Stimulated activated CD4-positive, alpha-beta T cell treated with anti-CD3 and anti-CD28 coated beads, Interleukin-1b, Interleukin-23, amount 100 ng/mL, for 48 hours (primary cell): ENCODE data around the gene ACTL7A.

Source experiments
- DNase-seq: peaks from one replicate; pipeline ENCODE4 v3.0.0-alpha.2; 2020

The ACTL7A gene

GRCh38 chr9:108850293-108850897 is 11.7 kb upstream of the ACTL7A start:
- no peak for DNase-seq

GRCh38 chr9:108851138-108851537 is 10.9 kb upstream of the ACTL7A start:
- no peak for DNase-seq

DNA sequence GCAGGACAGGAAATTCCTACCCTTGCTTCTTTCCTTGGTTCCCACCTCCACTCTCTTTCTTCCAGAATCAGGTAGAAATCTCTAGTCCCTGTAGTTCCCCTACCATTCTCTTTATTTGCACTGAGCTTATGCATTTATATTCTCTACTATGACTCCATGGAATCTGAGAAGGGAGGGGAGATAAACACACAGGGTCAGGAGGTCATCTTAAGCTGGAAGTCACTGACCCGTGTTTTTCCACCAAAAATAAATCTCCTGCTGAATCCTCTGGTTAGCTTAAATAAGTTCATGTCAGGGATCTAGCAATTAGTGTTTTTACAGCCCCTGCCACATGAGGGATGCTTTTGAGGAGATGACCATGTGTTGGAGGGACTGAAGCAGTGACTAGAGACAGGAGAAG is 10.0 kb upstream of the ACTL7A start:
- DNase-seq: no peak

DNA sequence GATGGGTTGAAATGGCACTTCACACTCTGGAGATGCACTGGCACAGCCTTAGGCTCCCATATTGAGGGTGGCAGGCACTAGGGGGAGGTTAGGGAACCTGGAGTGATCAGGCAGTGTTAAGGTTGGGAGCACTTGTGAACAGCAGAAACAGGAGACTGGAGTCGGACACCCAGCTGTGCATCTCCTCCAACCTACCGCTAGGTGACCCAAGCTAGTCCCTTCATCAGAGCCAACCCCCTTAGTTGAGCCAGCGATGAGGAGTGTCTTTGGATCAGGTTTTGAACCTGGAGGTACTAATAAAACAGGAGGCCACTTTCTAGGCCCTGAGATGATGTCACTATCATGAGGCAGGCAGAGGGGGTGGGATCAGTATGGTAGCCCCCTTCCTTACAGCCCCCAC is 8.0 kb upstream of the ACTL7A start:
- DNase-seq: no peak

- DNase-seq: no peak
Measured at GRCh38 chr9:108854641-108855528, 7.2 kb upstream of the ACTL7A start.

- no peak for DNase-seq
Measured at GRCh38 chr9:108855529-108855886, 6.6 kb upstream of the ACTL7A start.

DNA sequence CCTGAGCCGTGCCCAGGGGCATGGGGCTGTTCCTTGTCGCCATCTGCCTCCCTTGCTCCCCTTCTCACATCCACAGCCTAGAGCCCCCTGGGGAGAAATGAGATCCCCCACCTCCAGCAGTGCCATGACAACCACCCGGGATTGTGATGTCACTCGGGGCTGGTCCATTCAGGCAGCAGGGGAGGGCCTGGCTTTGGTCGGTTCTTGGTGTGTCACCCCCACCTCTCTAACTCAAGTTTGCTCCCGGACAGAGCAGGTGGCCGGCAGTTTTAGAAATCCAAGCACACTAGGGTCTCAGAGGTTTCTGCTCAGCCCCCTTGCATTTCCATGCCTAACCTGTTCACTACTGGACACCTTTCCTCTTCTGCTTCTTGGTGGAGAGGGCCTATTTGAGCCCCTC is 6.2 kb upstream of the ACTL7A start, which contains the start of gene ACTL7B:
ACTL7B (minus strand) TSS at position 99 of the 400 bp plus-strand sequence; CDS start at position 43, 56 bp downstream.
- DNase-seq: no peak

DNA sequence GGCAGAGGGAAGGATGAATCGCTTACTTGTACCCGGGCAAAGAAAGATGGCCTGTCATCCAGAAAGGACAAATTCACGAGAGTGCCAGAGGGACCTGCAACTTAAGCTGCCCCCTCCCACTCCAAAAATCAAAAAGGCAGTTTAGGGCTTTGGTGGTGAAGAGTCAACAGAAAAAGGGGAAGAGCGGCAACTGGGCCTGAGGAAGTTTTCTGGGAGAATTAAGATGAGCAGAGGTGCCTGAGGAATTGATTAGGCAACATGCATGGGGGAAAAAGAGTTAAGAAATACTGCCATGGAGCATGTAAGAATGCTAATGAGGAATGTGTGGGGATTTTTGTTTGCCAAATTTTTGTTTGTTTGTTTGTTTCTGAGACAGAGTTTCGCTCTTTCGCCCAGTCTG is 4.5 kb upstream of the ACTL7A start:
- DNase-seq: no peak

GRCh38 chr9:108859459-108860114 is 2.5 kb upstream of the ACTL7A start:
- no peak for DNase-seq

GRCh38 chr9:108860354-108860753 is 1.7 kb upstream of the ACTL7A start:
- no peak for DNase-seq

DNA sequence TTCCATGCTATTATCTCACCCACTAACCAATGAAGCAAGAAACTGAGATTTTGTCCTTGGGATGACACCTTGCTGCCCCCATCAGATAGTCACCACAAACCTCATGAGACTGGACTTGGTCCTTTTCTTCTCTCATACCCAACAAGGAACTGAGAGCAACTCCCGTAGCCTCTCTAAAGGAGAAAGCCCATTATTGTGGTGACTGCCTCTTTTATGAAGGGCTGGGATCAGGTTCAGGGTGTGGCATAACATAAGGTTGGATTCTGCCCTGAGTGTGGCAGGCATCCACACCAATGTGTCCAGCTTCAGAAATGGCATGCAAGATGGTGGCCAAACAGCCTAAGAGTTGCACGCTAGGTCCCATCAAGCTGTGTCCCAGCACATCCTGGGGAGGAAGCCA is 1.3 kb upstream of the ACTL7A start:
- no peak for DNase-seq

- no peak for DNase-seq
Measured at GRCh38 chr9:108861464-108861863, 602 bp upstream of the ACTL7A start.

GRCh38 chr9:108863891-108864290 is 1.8 kb downstream of the ACTL7A start:
- DNase-seq: no peak

GRCh38 chr9:108864446-108864845 is 2.4 kb downstream of the ACTL7A start:
- no peak for DNase-seq

DNA sequence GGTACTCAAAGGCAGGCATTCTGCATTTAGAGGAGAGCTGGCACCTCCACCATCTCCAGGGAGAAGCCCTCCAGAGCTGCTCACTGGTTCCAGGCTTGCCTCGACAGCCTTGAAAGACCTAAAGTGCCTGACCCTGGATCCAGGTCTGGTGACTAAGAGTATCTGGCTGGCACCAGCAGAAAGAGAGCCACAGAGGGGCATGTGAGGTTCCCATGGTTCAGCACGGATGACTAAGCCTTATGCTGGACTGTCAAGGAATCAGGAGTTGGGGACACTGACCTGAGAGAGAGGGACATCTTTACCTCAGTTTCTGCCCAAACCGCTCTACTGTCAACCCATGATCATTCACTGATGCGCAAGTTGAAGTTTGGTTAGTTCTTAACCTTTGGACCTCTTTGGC is 3.0 kb downstream of the ACTL7A start:
- DNase-seq: no peak

DNA sequence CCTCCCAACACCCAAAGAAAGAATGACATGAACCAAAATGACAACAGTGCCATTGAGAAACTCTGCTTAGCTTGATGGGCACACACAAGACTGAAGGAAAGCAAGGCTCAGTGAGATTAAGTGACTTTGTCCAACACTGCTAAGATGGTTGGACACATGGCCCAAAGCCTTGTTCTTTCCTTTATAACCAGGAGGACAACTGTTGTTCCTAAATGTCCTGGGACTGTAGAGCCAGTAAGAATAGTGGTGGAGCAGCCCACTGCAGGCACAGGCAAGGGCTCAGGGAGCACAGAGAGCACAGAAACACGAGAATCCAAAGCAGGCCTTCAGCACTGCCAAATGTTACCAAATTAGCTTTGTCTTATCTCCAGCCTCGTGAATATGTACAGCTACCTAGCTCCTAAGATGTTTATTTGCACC is 3.9 kb downstream of the ACTL7A start:
- DNase-seq: no peak

DNA sequence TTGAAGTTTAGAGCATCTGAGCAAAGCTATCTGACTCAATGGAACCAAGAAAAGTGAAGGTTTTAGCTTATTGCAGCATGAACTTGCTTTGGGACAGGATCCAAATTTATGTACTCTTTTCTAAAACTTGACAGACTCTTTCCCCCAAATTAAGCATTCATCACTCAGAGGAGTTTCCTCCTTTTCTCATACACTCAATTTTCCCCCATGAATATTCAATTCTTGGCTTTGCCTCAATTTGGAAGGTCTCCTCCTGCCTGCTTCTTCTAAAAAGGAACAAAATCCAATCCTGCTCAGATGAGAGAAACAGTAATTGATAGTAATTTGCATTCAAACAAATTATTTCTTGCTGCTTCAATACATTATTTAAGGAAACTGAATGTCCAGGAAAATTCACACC is 5.0 kb downstream of the ACTL7A start:
- no peak for DNase-seq

DNA sequence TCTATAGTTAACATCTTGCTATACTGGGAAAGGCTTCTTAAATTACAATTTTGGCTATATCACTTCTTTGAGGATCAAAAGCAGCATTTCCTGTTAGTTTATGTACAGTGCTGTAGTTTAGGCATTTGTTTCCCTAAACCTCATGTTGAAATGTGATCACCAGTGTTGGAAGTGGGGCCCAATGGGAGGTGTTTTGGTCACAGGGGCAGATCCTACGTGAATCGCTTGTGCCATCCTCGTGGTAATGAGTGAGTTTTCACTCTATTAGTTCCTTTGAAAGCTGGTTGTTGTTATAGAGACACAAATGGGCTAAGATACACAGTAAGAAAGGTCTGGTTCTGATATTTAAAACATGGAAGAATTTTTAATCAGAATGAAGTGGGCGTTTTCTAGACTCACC is 5.8 kb downstream of the ACTL7A start:
- DNase-seq: no peak

DNA sequence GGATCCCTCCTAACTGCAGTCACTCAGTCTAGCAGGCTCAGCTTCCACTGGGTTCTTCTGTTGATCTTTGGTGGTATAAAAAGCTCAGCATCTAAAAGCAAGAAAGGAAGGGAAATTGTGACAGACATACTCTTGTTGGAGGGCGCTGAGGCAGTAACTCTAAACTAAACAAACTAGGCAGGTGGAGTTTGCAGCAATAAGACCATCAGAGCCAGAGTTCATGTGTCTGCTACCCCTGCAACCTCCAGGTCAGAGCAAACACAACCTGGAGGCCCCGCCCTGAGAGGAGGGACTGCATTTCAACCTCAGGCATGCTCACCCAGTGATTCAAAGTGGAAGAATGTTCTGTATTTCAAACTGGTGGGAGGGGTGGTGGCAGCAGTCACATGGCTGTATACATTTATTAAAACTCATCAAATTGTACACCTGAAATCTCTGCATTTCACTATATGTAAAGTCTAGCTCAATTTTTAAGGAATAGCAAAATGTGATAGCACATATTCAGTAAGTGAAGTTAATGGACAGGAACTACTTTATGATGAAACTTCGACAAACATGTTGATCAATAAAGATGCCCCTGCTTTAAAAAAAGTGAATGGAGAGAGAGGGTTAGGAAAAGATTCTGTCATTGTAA is 7.1 kb downstream of the ACTL7A start:
- DNase-seq: no peak

GRCh38 chr9:108874058-108874788 is 12.2 kb downstream of the ACTL7A start:
- no peak for DNase-seq

DNA sequence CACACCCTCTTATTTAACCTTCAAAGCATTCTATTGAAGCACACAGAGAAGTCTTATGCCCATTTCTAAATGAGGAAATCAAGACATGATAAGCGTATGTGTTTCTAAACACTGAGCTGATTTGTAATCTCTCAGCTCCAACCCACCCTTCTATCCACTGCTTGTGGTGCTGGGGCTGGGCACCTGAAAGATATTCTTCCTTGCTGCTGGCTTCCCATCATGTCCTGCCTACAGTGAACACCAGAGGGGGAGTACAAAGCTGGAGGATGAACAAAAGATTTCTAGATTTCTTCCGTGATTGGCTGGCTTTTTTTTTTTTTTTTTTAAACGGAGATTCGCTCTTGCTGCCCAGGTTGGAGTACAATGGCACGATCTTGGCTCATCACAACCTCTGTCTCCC is 14.4 kb downstream of the ACTL7A start:
- no peak for DNase-seq

- DNase-seq: no peak
Measured at GRCh38 chr9:108877524-108877923, 15.5 kb downstream of the ACTL7A start.
